ENCODE results near the gene DPEP2NB.
"Not testable (repeated sequence)": the region's sequence is repeated elsewhere in the genome, so short reads cannot be mapped to it uniquely, and the experiment has no call there.

The DPEP2NB gene

GRCh38 chr16:68031951-68032350 is 16.2 kb upstream of the DPEP2NB start:
- no peaks in the 10 kb centered on the region for H3K9me3 ChIP-seq (ENCODE audit: severe bottlenecking)
- TF ChIP-seq CTCF (IDR thresholded peaks at IDR 0.05; ENCODE audit: poor library complexity, severe bottlenecking), result no peak
- H3K4me1 ChIP-seq (ENCODE audit: insufficient read depth, poor library complexity, severe bottlenecking), result peaks cover 8% of the 10 kb centered on the region
- no peaks in the 10 kb centered on the region for H3K27me3 ChIP-seq (ENCODE audit: insufficient read depth, poor library complexity, severe bottlenecking)
- H3K27ac ChIP-seq (ENCODE audit: poor library complexity, severe bottlenecking), result peak overlapping the region; percentile 24
- H3K36me3 ChIP-seq (ENCODE audit: low read depth), result peaks cover 30% of the 10 kb centered on the region
- no peak overlapping the region for H3K4me3 ChIP-seq (ENCODE audit: severe bottlenecking)
- DNase-seq (ENCODE audit: low spot score), result no peak
- ATAC-seq (ENCODE audit: low read depth), result peak; percentile 79

GRCh38 chr16:68030108-68030507 is 14.4 kb upstream of the DPEP2NB start:
- H3K36me3 ChIP-seq (ENCODE audit: low read depth), result peaks cover 47% of the 10 kb centered on the region
- ATAC-seq (ENCODE audit: low read depth); H3K9me3 ChIP-seq (ENCODE audit: severe bottlenecking); H3K4me1 ChIP-seq (ENCODE audit: insufficient read depth, poor library complexity, severe bottlenecking); H3K27me3 ChIP-seq (ENCODE audit: insufficient read depth, poor library complexity, severe bottlenecking); H3K4me3 ChIP-seq (ENCODE audit: severe bottlenecking); H3K27ac ChIP-seq (ENCODE audit: poor library complexity, severe bottlenecking); DNase-seq (ENCODE audit: low spot score): not testable (repeated sequence)

GRCh38 chr16:68028996-68029395 is 13.3 kb upstream of the DPEP2NB start:
- Histone ChIP-seq H3K36me3 (ENCODE audit: low read depth) (peaks cover 47% of the 10 kb centered on the region), H3K27ac (ENCODE audit: poor library complexity, severe bottlenecking) (no peak overlapping the region), H3K27me3 (ENCODE audit: insufficient read depth, poor library complexity, severe bottlenecking) (no peaks in the 10 kb centered on the region), H3K4me3 (ENCODE audit: severe bottlenecking) (no peak overlapping the region), H3K9me3 (ENCODE audit: severe bottlenecking) (no peaks in the 10 kb centered on the region), H3K4me1 (ENCODE audit: insufficient read depth, poor library complexity, severe bottlenecking) (peaks cover 12% of the 10 kb centered on the region)
- TF ChIP-seq CTCF (IDR thresholded peaks at IDR 0.05; ENCODE audit: poor library complexity, severe bottlenecking), result no peak
- DNase-seq (ENCODE audit: low spot score) (no peak), ATAC-seq (ENCODE audit: low read depth) (no peak)

GRCh38 chr16:68022728-68023537 is 7.2 kb upstream of the DPEP2NB start, which contains the start of the genes DDX28 and DUS2:
DDX28 (minus strand) TSS chr16:68023232; CDS start chr16:68023202, 30 bp downstream.
DUS2 (plus strand) TSS chr16:68023284; CDS start chr16:68038024, 14,740 bp downstream.
- no peak for TF ChIP-seq CTCF (IDR thresholded peaks at IDR 0.05; ENCODE audit: poor library complexity, severe bottlenecking)
- Histone ChIP-seq H3K27me3 (ENCODE audit: insufficient read depth, poor library complexity, severe bottlenecking) (no peaks in the 10 kb centered on the region), H3K4me1 (ENCODE audit: insufficient read depth, poor library complexity, severe bottlenecking) (peaks cover 8% of the 10 kb centered on the region), H3K36me3 (ENCODE audit: low read depth) (peaks cover 37% of the 10 kb centered on the region), H3K4me3 (ENCODE audit: severe bottlenecking) (peak within 1 kb of the TSS; percentile 87), H3K27ac (ENCODE audit: poor library complexity, severe bottlenecking) (peak within 1 kb of the TSS; percentile 41), H3K9me3 (ENCODE audit: severe bottlenecking) (no peaks in the 10 kb centered on the region)
- peak; percentile 88 for DNase-seq (ENCODE audit: low spot score)
- ATAC-seq (ENCODE audit: low read depth), result peak; percentile 78

GRCh38 chr16:68022278-68022727 is 6.6 kb upstream of the DPEP2NB start:
- TF ChIP-seq CTCF (IDR thresholded peaks at IDR 0.05; ENCODE audit: poor library complexity, severe bottlenecking), result no peak
- Histone ChIP-seq H3K4me3 (ENCODE audit: severe bottlenecking) (peak overlapping the region; percentile 87), H3K4me1 (ENCODE audit: insufficient read depth, poor library complexity, severe bottlenecking) (peaks cover 8% of the 10 kb centered on the region), H3K9me3 (ENCODE audit: severe bottlenecking) (no peaks in the 10 kb centered on the region), H3K36me3 (ENCODE audit: low read depth) (peaks cover 31% of the 10 kb centered on the region), H3K27me3 (ENCODE audit: insufficient read depth, poor library complexity, severe bottlenecking) (no peaks in the 10 kb centered on the region), H3K27ac (ENCODE audit: poor library complexity, severe bottlenecking) (peak overlapping the region; percentile 41)
- ATAC-seq (ENCODE audit: low read depth) (peak; percentile 6; the same call in 1 of the 3 replicates), DNase-seq (ENCODE audit: low spot score) (no peak)

Data from RWPE2 (cell line).